ENCODE results near the gene PDIA6.
"Not testable (repeated sequence)": the region's sequence is repeated elsewhere in the genome, so short reads cannot be mapped to it uniquely, and the experiment has no call there.

The PDIA6 gene

DNA sequence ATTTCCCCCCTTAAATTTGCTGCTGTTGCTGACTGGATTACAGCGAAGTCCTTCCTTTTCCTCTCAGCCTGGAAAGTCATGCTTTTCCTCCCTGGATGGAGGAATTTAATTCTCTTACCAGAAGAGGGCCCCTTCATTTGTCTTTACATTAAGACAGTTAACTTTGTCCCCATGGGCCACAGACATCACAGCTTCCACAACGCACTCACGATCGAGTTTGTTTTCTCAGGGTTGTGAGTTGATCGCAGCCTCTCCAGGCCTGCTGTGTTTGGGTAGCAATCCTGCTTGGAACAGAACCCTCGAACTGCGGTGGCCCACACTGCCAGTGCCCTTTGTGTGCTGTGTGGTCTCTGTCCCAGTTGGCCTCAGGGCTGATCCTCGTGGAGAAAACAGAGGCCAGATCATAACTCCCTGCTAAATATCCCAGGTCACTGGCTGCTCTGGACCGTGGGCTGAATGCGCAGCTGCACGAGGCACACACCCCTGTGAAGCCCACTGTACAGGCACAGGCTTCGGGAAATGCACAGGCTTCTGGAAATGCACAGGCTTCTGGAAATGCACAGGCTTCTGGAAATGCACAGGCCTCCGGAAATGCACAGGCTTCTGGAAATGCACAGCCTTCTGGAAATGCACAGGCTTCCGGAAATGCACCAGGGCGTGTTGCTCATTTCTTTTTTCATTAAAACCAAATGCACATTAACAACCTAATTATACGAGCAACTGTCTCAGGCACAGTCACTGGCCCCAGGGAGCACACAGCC is 2.2 kb upstream of the PDIA6 start:
- POLR2A ChIA-PET: no interaction called here
- no peak for DNase-seq (ENCODE audit: low read depth, low spot score)
- CTCF ChIA-PET: interaction anchor here (0.7 to 6.2 kb wide), 6 partner anchors 10 to 396 kb away, joined by 3 to 78 read pairs (median 4); a partner anchor contains a TSS

GRCh38 chr2:10814142-10814541 is 1.6 kb upstream of the PDIA6 start:
- CTCF ChIA-PET: interaction anchor here (0.7 to 3.0 kb wide), 3 partner anchors 10 to 397 kb away, joined by 3 to 15 read pairs (median 3); no protein-coding TSS in a partner anchor
- POLR2A ChIA-PET: no interaction called here
- DNase-seq (ENCODE audit: low read depth, low spot score): no peak
- H3K4me3 ChIP-seq (ENCODE audit: low read depth, low read length): no peak overlapping the region
- TF ChIP-seq CTCF (IDR thresholded peaks at IDR 0.05; ENCODE audit: insufficient read depth, low read length, missing control alignments): no peak

More for the DNA sequence above, 2.2 kb upstream of the PDIA6 start:
- TF ChIP-seq CTCF (IDR thresholded peaks at IDR 0.05; ENCODE audit: insufficient read depth, low read length, missing control alignments): no peak
- H3K4me3 ChIP-seq (ENCODE audit: low read depth, low read length): no peak overlapping the region

- ChIA-PET POLR2A (interaction anchor here (1.5 kb wide), 1 partner anchor 34 kb away, joined by 3 read pairs; no protein-coding TSS in a partner anchor), CTCF (interaction anchor here (1.4 to 3.0 kb wide), 2 partner anchors 19 to 397 kb away, joined by 3 to 15 read pairs; no protein-coding TSS in a partner anchor)
- peak overlapping the region; percentile 59 for H3K4me3 ChIP-seq (ENCODE audit: low read depth, low read length)
- DNase-seq (ENCODE audit: low read depth, low spot score): not testable (repeated sequence)
Measured at GRCh38 chr2:10813163-10814138, 866 bp upstream of the PDIA6 start.

DNA sequence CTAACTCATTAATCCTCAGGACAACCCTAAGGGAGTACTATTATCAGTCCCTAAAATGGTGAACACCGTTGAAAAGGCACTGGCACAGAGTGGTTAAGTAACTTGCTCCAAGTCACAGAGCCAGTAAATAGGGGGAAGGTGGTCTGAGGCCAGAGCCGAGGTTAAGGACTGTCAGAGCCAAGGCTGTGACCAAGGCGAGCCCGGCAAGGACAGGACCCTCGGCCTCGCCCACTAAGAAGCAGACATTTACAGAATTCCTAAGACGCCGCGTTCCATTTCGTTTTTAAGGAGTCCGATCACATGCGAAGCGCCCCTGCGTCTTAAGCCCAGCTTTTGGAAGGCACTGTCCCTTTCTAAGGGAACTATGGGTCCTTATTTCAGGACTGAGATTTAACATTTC is 1.1 kb downstream of the PDIA6 start:
- no peak for DNase-seq (ENCODE audit: low read depth, low spot score)
- ChIA-PET CTCF (interaction anchor here (1.0 to 3.0 kb wide), 6 partner anchors 10 to 321 kb away, joined by 4 to 15 read pairs (median 6); a partner anchor contains a TSS), POLR2A (no interaction called here)
- TF ChIP-seq CTCF (IDR thresholded peaks at IDR 0.05; ENCODE audit: insufficient read depth, low read length, missing control alignments): no peak
- peak overlapping the region; percentile 74 for H3K4me3 ChIP-seq (ENCODE audit: low read depth, low read length)

GRCh38 chr2:10810202-10811161 is 2.1 kb downstream of the PDIA6 start:
- no peak for DNase-seq (ENCODE audit: low read depth, low spot score)
- ChIA-PET CTCF (no interaction called here), POLR2A (no interaction called here)
- peak overlapping the region; percentile 74 for H3K4me3 ChIP-seq (ENCODE audit: low read depth, low read length)
- TF ChIP-seq CTCF (IDR thresholded peaks at IDR 0.05; ENCODE audit: insufficient read depth, low read length, missing control alignments): no peak

DNA sequence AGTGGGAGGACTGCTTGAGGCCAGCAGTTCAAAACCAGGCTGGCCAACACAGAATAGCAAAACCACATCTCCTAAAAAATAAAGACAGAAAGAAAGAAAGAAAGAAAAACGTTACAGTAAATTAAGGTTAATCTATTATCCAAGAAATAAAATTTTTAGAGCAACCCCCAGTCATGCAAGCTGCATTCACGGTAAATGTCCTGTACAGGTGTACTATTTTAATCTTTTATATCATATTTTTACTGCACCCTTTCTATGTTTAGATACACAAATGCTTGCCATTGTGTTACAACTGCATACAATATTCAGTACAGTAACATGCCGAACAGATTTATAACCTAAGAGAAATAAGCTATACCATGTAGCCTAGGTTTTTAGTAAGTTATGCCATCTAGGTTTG is 6.0 kb downstream of the PDIA6 start:
- CTCF ChIA-PET: no interaction called here
- TF ChIP-seq CTCF (IDR thresholded peaks at IDR 0.05; ENCODE audit: insufficient read depth, low read length, missing control alignments): no peak
- POLR2A ChIA-PET: no interaction called here
- H3K4me3 ChIP-seq (ENCODE audit: low read depth, low read length): no peak overlapping the region
- DNase-seq (ENCODE audit: low read depth, low spot score): no peak

GRCh38 chr2:10805990-10806389 is 6.6 kb downstream of the PDIA6 start:
- H3K4me3 ChIP-seq (ENCODE audit: low read depth, low read length); DNase-seq (ENCODE audit: low read depth, low spot score); CTCF ChIA-PET; POLR2A ChIA-PET: not testable (repeated sequence)

Measured in AG04449 (cell line).